Measurements from ENCODE around the gene RBM4. TPM values are rescaled to one million over a fixed set of nuclear protein-coding genes. Genes with fewer than 3 reads are reported as not detected.
A peak's percentile ranks its signal among the peaks of the same experiment; 100 is the strongest.

The RBM4 gene
- total RNA-seq, 4 donors from 2014 or later: 66.5 to 193 (median 68.8) TPM

- H3K27ac ChIP-seq: peak overlapping the region; percentile 92 to 98 (median 98)
- no peak for DNase-seq
- 25 to 39% methylated on average over 3 to 4 of the region's 4 CpGs for WGBS, 2 donors (ENCODE audit: low coverage in 1 of 2)
- H3K4me1 ChIP-seq: peaks cover 37 to 72% (median 57%) of the 10 kb centered on the region in 4 donors
- intact Hi-C loops (cut with DNase I; ENCODE audit: low total_unique reads): no loop called here
- H3K36me3 ChIP-seq: peaks cover 0 to 7% (median 1%) of the 10 kb centered on the region in 4 donors
- peak overlapping the region in 3 of 4 donors; percentile 82 to 88 (median 83) for H3K4me3 ChIP-seq
- in situ Hi-C loops (cut with MboI; ENCODE audit: low pct_ligation_motif_present in 1 of 4, low pct_unique_long_range_greater_than_20kb in 1 of 4, low sequenced_read_pairs in 3 of 4): no loop called here
- no peaks in the 10 kb centered on the region for H3K9me3 ChIP-seq
- no peak for TF ChIP-seq EP300 (IDR thresholded peaks at IDR 0.05; ENCODE audit: low read depth)
- peak; percentile 41 to 77 (median 52) for TF ChIP-seq POLR2AphosphoS5 (IDR thresholded peaks at IDR 0.05)
- TF ChIP-seq POLR2A (IDR thresholded peaks at IDR 0.05): peak; percentile 41
- H3K27me3 ChIP-seq: no peaks in the 10 kb centered on the region
Observed at GRCh38 chr11:66619080-66619554, 19.4 kb upstream of the RBM4 start.

- Histone ChIP-seq H3K4me1 (peaks cover 32 to 56% (median 39%) of the 10 kb centered on the region in 4 donors), H3K27me3 (no peaks in the 10 kb centered on the region), H3K9me3 (no peaks in the 10 kb centered on the region), H3K4me3 (no peak overlapping the region), H3K27ac (peak overlapping the region; percentile 64 to 98 (median 74)), H3K36me3 (peaks cover 0 to 45% (median 23%) of the 10 kb centered on the region in 4 donors)
- intact Hi-C loops (cut with DNase I; ENCODE audit: low total_unique reads): no loop called here
- 88% methylated on average over 16 of the region's 16 CpGs; no CpG with 5 or more reads in 1 of the 2 donors for WGBS, 2 donors (ENCODE audit: low coverage in 1 of 2)
- no peak for DNase-seq
- in situ Hi-C loops (cut with MboI; ENCODE audit: low pct_ligation_motif_present in 1 of 4, low pct_unique_long_range_greater_than_20kb in 1 of 4, low sequenced_read_pairs in 3 of 4): no loop called here
- no peak for TF ChIP-seq POLR2A (IDR thresholded peaks at IDR 0.05)
- TF ChIP-seq POLR2AphosphoS5 (IDR thresholded peaks at IDR 0.05): no peak
- TF ChIP-seq CTCF (IDR thresholded peaks at IDR 0.05): no peak
- TF ChIP-seq EP300 (IDR thresholded peaks at IDR 0.05; ENCODE audit: low read depth): no peak
Observed at GRCh38 chr11:66624450-66624849, 14.1 kb upstream of the RBM4 start.

- Histone ChIP-seq H3K4me1 (peaks cover 28 to 50% (median 34%) of the 10 kb centered on the region in 4 donors), H3K36me3 (peaks cover 0 to 50% (median 23%) of the 10 kb centered on the region in 4 donors), H3K9me3 (no peaks in the 10 kb centered on the region), H3K27ac (peak overlapping the region; percentile 64 to 98 (median 74)), H3K27me3 (no peaks in the 10 kb centered on the region), H3K4me3 (no peak overlapping the region)
- TF ChIP-seq CTCF (IDR thresholded peaks at IDR 0.05): no peak
- TF ChIP-seq EP300 (IDR thresholded peaks at IDR 0.05; ENCODE audit: low read depth): no peak
- TF ChIP-seq POLR2A (IDR thresholded peaks at IDR 0.05): no peak
- no peak for TF ChIP-seq POLR2AphosphoS5 (IDR thresholded peaks at IDR 0.05)
- DNase-seq: no peak
- in situ Hi-C loops (cut with MboI; ENCODE audit: low pct_ligation_motif_present in 1 of 4, low pct_unique_long_range_greater_than_20kb in 1 of 4, low sequenced_read_pairs in 3 of 4) (no loop called here), intact Hi-C loops (cut with DNase I; ENCODE audit: low total_unique reads) (no loop called here)
- 95% methylated on average over 21 of the region's 26 CpGs; no CpG with 5 or more reads in 1 of the 2 donors for WGBS, 2 donors (ENCODE audit: low coverage in 1 of 2)
Observed at GRCh38 chr11:66625041-66625751, 13.3 kb upstream of the RBM4 start.

- Histone ChIP-seq H3K27me3 (no peaks in the 10 kb centered on the region), H3K36me3 (peaks cover 0 to 50% (median 23%) of the 10 kb centered on the region in 4 donors), H3K4me1 (peaks cover 23 to 45% (median 28%) of the 10 kb centered on the region in 4 donors), H3K4me3 (no peak overlapping the region), H3K9me3 (no peaks in the 10 kb centered on the region), H3K27ac (peak overlapping the region in 1 of 4 donors; percentile 9)
- DNase-seq: no peak
- TF ChIP-seq POLR2AphosphoS5 (IDR thresholded peaks at IDR 0.05): no peak
- no peak for TF ChIP-seq EP300 (IDR thresholded peaks at IDR 0.05; ENCODE audit: low read depth)
- TF ChIP-seq POLR2A (IDR thresholded peaks at IDR 0.05): no peak
- TF ChIP-seq CTCF (IDR thresholded peaks at IDR 0.05): no peak
- 95% methylated on average over 9 of the region's 9 CpGs; no CpG with 5 or more reads in 1 of the 2 donors for WGBS, 2 donors (ENCODE audit: low coverage in 1 of 2)
- in situ Hi-C loops (cut with MboI; ENCODE audit: low pct_ligation_motif_present in 1 of 4, low pct_unique_long_range_greater_than_20kb in 1 of 4, low sequenced_read_pairs in 3 of 4): no loop called here
- intact Hi-C loops (cut with DNase I; ENCODE audit: low total_unique reads): no loop called here
Observed at GRCh38 chr11:66625752-66626149, 12.8 kb upstream of the RBM4 start.

Measured in transverse colon (tissue), 4 donors.